Endothelial cell of umbilical vein (primary cell): ENCODE results near the gene TSPAN15.

Experiments
- CTCF ChIP-seq, 2 donors: IDR thresholded peaks; 1 replicate in 1 of 2; 2 replicates in 1 of 2; pipeline ENCODE4 v1.5.1; 2011; ENCODE audit warnings: low read length in 2 of 2, mild to moderate bottlenecking in 2 of 2, moderate library complexity in 2 of 2, control low read depth in 1 of 2, inconsistent platforms in 1 of 2, low read depth in 1 of 2; ENCODE audit not compliant: insufficient read depth in 1 of 2; ENCODE audit errors: extremely low read depth in 1 of 2
- EZH2 ChIP-seq: IDR thresholded peaks from 2 replicates; pipeline ENCODE4 v1.6.1; 2012; ENCODE audit warnings: borderline replicate concordance, low read depth, mild to moderate bottlenecking, moderate library complexity, low read length, inconsistent platforms; ENCODE audit not compliant: severe bottlenecking
- FOS ChIP-seq: IDR thresholded peaks from 2 replicates; pipeline ENCODE4 v1.6.1; 2011; ENCODE audit warnings: mild to moderate bottlenecking, low read length, moderate library complexity, borderline replicate concordance; ENCODE audit not compliant: insufficient read depth
- JUN ChIP-seq: IDR thresholded peaks from 2 replicates; pipeline ENCODE4 v1.6.1; 2011; ENCODE audit warnings: borderline replicate concordance, low read depth; ENCODE audit not compliant: insufficient read length, insufficient read depth
- MAX ChIP-seq: IDR thresholded peaks from 2 replicates; pipeline ENCODE4 v1.6.1; 2011; ENCODE audit not compliant: insufficient read depth, insufficient read length
- MYC ChIP-seq: IDR thresholded peaks from one replicate; pipeline ENCODE4 v1.6.1; 2011; ENCODE audit warnings: mild to moderate bottlenecking, low read depth, low read length
- POLR2A ChIP-seq: IDR thresholded peaks from 2 replicates; pipeline ENCODE4 v1.6.1; 2012; ENCODE audit warnings: low read depth, mild to moderate bottlenecking, control low read depth, low read length
- POLR2AphosphoS5 ChIP-seq: IDR thresholded peaks from 2 replicates; pipeline ENCODE4 v1.6.1; 2012; ENCODE audit warnings: low read depth, mild to moderate bottlenecking, control low read depth, low read length, moderate library complexity; ENCODE audit not compliant: insufficient read depth

- TF ChIP-seq CTCF (IDR thresholded peaks at IDR 0.05; ENCODE audit: extremely low read depth in 1 of 2, insufficient read depth in 1 of 2, low read depth in 1 of 2, low read length in 2 of 2) (no peak), POLR2AphosphoS5 (no peak), EZH2 (no peak), POLR2A (no peak), MAX (peak; percentile 52), JUN (no peak), FOS (no peak), MYC (no peak)
These were observed 28.2 kb downstream of the TSPAN15 start for GRCh38 chr10:69479240-69480067.
